ENCODE data around the gene TBCEL.
"Not testable (repeated sequence)": the region's sequence is repeated elsewhere in the genome, so short reads cannot be mapped to it uniquely, and the experiment has no call there.

TBCEL gene

DNA sequence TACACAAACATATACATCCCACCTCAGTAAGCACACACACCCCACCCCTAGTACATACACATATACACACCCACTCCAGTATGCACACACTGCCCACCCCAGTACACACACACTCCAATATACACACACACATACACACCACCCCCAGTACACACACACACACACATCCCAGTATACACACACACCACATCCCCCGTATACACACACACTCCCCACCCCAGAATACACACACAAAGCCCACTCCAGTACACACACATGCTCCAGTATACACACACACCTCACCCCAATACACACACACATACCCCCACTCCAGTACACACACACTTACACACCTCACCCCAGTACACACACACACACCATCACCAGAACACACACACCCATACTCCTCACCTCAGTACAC is 84.5 kb downstream of the TBCEL start:
- DNase-seq (ENCODE audit: low read depth): no peak

DNA sequence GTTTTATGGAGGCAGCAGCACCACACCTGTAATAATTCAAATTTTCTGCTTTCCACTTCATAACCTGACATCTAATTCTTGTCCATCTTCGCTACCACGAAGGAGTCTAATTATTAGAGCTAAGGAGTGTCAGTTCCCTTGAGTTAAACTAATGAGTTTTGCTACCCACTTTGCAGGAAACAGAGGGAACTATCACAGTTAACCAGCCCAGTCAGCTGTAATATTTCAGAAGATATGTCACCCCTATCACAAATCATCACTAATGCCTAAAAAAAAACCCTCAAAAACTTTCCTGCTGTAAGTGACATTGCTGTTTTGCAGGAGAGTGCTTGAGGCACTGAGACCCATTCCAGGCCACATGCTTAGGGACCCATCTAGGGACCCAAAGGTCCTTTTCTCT is 85.6 kb downstream of the TBCEL start:
- DNase-seq (ENCODE audit: low read depth): no peak

DNA sequence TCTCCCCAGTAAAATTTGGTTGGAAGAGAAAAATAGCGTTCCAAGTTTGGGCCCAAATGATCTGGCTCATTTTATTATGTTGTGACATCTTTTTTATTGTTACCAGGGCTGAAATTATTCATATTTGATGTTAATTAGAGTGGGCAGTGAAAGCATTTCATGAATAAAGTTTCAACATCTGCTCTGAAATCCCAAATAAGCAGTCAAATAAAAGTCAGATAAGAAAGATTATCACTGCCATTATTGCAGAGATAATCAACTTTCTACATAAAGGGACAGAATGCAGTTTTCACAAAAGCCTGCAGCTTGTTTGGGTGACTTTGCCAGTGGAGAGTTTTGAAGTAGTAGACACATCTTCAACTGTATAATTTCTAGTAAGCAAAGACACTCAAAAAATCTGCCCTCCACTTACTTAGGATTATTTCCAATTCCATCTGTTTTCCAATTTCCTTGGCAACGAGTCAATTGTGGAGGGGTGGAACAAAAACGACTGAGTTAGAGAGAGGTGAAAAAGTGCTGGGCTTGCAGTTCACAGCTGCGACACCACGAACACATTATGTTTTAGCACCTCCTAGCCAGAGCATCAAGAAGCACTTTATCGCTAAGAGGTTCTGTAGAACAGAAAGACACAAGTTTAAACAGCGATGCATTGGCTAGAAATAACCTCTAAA is 86.1 kb downstream of the TBCEL start:
- DNase-seq (ENCODE audit: low read depth): no peak

DNA sequence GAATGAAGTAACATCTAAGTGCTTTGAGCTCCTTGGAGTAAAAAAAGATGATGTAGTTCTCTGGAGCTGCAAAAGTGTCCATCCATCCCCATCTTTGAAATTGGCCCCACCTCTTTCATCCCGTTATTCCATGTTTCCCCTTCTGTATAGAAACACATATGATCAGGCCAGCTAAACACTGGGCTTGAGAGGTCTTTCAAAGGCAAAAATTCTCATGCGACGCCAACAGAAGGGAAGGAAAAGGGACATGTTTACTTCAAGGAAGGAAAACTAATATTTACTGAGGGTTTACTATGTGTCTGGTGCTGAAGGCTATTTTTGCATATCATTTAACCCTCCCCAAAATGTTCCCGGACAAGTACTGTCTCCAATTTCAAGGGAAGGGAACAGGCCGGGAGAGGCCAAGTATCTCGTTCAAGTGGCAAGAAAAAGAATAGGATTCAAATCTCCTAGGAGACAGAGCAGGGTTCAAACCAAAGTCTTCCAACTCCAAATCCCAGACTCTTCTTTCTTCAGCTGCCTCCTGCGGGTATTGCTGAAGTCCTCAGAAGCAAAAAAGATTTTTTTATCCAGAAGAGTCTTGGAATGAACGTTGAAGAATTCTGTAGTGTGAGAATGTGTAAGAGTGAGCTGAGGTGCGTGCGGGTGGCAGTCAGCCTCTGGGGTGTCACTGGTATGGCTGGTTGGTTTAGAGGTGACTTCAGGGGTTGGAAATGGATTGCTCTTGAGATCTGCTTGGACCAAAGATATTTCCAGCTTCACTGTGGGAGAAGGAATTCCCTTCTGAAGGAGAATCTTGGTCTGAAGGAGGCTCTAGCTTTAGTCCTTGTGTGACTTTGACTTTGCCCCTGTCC is 87.2 kb downstream of the TBCEL start:
- DNase-seq (ENCODE audit: low read depth): no peak

DNA sequence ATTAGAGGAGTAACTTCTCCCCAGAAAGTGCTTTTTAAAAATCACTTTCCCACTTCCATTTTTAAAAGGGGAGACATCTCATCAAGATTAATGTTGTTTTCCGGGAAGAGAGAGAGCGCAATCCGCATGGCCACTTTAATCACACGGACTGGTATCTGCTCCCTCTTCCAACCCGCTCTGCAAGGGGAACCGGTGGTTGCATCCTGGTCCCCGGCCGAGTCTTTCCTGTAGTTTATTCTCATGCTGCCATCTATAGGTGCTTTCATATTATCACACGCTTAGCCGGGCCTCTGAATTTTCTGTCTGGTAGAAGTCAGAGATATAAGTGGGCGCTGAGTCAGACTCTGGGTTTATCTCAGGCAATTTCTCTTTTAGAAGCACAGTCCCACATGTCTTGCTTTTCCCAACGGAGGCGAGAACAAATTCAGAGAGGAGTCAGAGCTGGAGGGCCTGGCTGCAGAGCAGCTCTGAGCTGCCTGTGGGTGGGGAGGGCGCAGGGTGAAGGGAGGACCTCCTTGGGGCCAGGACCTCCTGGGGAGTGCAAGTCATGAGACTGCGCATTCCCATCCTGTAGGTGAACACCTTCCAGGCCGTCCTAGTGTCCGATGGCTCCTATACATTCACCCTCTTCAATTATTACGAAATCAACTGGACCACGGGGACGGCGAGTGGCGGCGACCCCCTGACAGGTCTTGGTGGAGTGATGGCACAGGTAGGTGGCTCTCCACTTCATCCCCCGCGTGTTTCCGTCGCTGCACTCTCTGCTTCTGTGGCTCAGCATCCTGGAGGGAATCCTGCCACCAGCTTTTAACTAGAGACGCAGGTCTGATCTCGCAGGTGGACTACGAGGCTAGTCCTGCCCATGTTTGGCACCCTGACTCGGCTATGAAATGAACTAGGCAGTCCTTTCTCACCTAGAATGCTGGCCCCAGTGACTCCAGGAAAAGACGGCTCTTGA is 88.9 kb downstream of the TBCEL start:
- DNase-seq (ENCODE audit: low read depth): peak; percentile 65

DNA sequence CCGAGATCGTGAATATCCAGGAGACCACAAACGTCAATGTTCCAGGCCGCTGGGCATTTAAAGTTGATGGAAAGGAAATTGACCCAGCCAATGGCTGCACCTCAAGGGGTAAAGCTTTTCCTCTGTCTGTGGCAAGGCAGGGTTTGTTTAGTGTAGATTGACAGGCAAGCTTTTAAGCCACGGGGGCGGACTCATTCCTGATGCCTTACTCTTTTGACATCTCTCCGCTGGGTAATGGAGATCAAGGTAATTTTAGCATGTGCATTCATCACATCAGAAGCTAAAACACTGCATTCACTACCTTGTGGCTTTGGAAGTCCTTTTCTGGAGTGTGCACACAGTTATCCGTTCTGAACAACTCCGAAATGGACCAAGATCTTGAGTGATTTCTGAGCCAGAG is 89.7 kb downstream of the TBCEL start:
- no peak for DNase-seq (ENCODE audit: low read depth)

DNA sequence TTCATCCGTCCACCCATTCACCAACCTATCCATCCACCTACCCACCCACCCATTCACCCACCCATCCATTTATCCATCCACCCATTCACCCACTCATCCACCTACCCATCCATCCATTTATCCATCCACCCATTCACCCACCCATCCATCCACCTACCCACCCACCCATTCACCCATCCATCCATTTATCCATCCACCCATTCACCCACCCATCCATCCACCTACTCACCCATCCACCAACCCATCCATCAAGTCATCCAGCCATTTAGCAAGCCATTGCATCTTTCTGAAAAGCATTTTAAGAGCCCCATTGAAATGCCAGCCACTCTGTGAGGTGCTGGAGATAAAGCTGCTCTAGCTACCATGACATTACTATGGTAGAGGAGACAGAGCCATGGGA is 91.1 kb downstream of the TBCEL start:
- not testable (repeated sequence) for DNase-seq (ENCODE audit: low read depth)

DNA sequence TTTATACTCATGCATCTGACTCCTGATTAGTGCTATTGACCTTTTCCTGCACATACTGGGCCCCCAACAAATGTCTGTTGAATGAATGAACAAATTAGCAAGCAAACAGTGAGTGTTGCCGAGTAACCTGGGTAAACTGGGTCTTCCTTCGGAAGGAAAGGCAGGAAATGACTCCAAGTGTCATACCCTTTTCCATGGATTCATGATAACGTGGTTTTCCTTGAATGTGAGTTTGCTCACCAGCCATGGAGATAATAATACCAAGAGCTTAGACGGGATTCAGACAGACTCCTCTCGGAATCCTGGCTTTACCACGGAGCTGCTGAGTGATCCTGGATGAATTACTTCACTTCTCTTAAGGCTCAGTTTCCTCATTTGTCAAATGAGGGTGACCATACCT is 93.9 kb downstream of the TBCEL start:
- no peak for DNase-seq (ENCODE audit: low read depth)

DNA sequence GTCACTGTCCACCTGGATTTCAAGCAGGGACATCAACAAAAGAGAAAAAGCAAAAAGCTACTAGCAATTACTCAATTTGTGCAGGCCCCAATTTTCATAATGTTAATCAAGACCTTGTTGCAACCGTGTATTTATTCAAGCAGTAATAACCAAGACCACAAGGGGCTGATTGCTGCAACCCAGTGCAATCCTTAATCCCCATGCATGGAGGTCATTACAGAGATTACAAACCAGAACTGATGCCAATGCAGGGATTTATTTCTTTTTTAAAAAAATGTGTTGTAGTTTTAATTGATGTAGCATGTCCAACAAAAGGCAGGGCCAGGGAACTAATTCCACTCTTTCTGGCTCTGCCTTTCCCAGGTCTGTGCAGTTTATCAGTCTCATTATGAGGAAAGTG is 95.5 kb downstream of the TBCEL start:
- no peak for DNase-seq (ENCODE audit: low read depth)

DNA sequence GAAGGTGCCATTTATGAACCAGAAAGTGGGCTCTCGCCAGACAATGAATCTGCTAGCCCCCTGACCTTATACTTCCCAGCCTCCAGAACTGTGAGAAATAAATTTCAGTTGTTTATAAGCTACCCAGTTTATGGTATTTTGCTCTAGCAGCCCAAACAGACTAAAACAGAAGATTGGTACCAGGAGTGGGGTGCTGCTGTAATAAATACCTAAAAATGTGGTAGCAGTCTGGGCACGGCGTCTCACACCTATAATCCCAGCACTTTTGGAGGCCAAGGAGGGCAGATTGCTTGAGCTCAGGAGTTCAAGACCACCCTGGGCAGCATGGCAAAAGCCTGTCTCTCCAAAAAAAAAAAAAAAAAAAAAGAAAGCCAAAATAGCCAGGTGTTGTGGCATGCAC is 98.4 kb downstream of the TBCEL start:
- DNase-seq (ENCODE audit: low read depth): no peak

DNA sequence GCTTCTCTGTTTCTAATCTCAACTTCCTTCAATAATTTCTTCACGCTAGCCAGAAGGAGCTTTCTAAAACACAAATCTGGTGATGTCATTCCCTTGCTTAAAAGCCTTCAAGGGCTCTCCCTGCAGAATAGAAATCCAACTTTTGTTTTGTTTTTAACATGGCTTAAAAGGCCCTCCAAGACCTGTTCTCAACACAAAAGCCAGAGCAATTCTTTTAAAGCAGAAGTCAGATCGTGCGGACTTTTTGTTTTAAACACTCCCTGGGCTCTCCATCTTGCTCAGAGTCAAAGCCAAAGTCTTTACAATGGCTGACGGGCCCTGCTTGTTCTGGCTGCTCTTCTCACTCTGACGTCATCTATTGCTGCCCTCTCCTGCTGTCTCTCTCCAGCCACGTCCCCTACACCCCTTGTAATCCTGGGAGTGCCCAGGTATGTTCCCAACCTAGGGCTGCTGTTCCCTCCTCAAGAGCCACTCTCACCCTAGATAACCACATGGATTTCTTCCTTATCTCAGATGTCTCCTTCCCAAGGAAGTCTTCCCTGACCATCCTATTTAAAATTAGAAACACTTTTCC is 99.7 kb downstream of the TBCEL start:
- DNase-seq (ENCODE audit: low read depth): no peak

DNA sequence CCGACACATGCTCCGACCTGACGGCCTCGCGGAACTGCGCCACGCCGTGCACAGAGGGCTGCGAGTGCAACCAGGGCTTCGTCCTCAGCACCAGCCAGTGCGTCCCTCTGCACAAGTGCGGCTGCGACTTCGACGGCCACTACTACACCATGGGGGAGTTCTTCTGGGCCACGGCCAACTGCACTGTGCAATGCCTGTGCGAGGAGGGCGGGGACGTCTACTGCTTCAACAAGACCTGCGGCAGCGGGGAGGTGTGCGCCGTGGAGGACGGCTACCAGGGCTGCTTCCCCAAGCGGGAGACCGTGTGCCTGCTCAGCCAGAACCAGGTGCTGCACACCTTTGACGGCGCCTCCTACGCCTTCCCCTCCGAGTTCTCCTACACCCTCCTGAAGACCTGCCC is 103.9 kb downstream of the TBCEL start:
- no peak for DNase-seq (ENCODE audit: low read depth)

DNA sequence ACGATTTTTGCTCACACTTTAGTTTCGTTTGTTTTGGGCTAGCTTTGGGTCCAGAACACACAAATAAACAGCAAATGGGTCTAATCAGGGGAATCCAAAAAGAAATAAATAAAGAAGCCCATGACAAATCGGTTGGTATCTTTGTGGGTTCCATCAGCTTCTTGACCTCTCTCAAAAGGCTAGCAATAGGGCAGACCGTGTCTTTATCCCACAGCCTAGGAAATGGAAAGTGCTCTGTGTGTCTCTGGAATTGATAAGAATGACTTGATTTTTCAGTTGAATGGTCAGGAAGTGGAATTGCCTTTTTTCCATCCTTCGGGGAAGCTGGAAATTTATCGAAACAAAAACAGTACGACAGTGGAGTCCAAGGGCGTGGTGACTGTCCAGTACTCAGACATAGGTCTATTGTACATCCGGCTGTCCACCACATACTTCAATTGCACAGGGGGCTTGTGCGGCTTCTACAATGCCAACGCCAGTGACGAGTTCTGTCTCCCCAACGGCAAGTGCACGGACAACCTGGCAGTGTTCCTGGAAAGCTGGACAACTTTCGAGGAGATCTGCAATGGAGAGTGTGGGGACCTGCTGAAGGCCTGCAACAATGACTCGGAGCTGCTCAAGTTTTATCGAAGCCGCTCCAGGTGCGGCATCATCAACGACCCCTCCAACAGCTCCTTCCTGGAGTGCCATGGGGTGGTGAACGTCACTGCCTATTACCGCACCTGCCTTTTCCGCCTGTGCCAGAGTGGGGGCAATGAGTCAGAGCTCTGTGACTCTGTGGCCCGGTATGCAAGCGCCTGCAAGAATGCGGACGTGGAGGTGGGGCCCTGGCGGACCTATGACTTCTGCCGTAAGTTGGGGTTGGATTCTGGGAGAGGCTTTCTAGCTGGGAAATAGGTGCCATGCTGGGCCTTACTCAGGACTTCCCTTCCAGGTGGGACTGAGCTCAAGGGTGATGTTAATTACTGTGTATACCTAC is 105.7 kb downstream of the TBCEL start:
- DNase-seq (ENCODE audit: low read depth): no peak

DNA sequence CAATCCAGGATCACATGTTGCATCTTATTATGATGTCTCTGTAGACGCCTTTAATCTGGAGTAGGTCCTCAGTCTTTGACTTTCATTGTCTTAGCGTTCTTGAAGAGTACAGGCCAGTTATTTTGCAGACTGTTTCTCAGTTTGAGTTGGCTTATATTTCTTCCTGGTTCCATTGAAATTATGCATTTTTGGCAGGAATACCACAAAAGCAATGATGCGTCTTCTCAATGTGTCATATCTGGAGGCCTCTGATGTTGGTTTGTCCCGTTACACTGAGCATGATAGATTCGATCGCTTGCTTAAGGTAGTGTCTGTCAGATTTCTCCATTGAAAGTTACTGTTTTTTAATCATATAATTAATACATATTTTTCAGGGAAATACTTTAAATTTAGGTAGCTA is 107.8 kb downstream of the TBCEL start:
- DNase-seq (ENCODE audit: low read depth): no peak

DNA sequence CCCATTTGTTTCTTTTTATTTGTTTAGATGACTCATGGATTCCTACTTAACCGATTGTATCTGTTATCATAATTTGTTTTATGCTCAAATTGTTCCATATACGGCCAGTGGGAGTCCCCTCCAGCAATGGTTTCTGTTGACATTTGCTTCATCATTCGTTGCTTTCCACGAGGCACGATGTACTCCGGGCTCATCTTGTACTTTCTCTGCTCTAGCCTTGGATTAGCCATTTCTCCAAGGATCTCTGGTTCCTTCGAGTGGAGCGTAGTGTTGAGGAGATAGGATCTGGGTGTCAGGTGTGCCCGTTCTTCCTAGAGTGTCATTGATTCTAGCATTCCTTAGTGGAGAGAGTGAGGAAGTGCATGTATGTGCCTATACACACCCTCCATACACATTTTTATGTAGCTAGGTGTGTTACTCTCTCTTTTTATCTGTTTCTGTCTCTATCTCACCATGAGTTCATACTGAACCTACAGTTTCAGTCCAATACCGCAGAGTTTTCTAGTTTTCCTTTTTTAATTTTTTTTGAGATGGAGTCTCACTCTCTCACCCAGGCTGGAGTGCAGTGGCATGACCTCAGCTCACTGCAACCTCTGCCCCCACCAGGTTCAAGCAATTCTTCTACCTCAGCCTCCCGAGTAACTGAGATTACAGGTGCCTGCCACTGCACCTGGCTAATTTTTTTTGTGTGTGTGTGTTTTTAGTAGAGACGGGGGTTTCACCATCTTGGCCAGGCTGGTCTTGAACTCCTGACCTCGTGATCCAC is 108.5 kb downstream of the TBCEL start:
- DNase-seq (ENCODE audit: low read depth): no peak

DNA sequence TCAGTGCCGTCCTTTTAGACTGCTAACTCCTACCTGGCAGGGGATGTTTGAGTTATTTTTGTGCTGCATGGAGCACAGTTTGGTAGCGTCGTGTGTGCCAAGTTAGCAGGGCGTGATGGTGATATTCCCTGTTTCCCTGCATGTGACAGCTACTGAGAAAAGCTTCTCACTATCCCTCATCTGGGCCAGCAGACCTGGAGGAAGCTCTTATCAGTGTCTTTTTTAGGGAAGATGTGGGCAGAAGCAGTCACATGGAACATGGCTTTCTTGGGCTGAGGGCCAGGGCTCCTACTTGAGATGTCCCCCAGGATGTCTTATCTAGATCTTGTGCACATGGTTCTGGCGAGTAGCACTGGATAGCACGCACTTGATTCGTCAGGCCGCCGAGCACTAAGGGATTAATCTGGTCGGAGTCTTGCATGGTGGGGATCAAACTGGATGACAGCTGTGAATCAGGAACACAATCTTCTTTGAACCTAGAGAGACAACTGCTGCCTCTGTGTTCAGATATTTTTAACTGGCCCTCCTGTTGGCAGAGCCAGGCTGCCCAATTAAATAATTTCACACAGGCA is 110.9 kb downstream of the TBCEL start:
- no peak for DNase-seq (ENCODE audit: low read depth)

DNA sequence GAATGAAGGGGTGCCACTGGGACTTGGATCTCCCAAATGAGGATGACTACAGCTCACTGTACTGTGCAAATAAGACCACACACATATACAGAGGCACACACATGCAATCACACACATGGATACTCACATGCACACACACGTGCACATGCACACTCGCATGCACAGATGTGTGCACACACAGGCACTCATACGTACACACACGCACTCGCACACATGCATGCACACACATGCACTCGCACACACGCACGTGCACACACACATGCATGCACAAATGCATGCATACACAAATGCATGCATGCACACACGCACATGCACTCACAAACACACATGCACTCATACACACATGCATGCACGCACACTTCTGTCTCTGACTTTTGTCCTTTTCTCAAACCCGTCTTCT is 113.1 kb downstream of the TBCEL start:
- DNase-seq (ENCODE audit: low read depth): no peak

DNA sequence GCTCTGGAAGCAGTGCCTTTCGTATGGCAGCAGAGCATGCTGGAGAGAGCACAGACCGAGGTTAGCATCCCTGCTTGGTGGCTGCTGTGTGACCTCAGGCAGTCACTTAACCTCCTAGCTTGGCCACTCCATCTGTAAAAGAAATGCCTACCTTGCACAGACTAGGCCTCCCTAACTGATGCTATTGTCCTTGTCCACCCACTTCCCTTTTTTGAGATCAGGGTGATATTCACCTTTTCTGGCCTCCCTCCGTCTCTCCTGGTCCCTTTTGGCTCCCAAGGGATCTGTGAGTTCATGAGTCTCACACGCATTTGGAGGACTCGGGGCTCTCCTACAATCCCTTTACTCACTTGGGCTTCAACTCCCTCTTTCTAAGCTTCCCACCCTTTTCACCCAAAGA is 114.4 kb downstream of the TBCEL start:
- no peak for DNase-seq (ENCODE audit: low read depth)

DNA sequence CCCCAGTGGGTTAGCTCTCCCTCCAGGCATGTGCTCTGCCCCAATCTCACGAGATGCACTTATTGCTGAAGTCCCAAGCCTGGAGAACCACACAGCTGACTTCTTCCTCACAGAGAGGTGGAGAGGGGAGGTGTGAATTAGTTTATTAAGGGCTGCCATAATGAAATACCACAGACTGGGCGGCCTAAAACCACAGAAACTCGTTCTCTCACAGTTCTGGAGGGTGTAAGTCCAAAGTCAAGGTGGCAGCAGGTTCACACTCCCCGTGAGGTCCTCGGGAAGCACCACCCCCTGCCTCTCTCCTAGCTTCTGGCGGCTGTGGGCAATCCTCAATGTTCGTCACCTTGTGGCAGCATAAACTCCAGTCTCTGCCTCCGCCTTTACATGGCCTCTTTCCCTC is 116.5 kb downstream of the TBCEL start:
- no peak for DNase-seq (ENCODE audit: low read depth)

Data from stromal cell of bone marrow (primary cell).